DMS114 treated with DMSO at 0.1 percent for 48 hours (cell line): ENCODE data around the gene DPP7.
"Not testable (repeated sequence)": the region's sequence is repeated elsewhere in the genome, so short reads cannot be mapped to it uniquely, and the experiment has no call there.

Experiments used
- DNase-seq: peaks from one replicate; lab custom pipeline; 2025; ENCODE audit not compliant: unreplicated experiment; lab: John Stamatoyannopoulos, UW

DPP7 gene

DNA sequence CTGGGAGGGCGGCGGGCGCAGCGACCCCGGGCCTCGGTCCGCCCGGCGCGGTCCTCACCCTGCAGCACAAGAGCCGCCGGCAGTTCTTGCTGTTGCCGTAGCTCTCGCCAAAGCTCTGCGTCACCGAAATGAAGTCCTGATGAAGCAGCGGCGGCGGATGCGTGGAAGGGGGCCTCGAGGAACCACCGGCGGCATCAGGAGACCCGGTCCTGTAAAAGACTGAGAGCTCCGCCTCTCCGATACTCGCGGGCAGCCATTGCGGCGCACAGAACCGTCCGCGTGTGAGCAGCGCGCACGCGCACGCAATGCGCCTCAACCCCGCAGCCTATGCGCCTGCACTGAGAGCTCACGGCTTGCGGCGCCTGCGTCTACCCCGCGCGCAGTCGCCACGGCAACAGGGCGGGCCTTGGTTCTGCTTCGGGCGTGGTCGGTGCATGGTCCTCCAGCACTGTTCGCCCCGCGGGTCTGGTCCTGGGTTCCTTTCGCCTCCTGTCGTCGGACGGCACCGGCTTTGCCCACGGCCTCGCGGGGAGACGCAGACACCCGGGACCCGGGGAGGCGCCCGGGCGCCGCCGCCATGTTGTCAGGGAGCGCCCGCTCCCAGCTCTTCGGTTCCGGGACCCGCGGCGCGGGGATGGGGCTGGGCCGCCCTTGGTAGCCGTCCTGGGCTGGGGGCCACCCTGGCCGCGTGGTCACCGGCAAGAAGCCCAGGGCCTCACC is 15.1 kb upstream of the DPP7 start:
- DNase-seq: peak; percentile 78

DNA sequence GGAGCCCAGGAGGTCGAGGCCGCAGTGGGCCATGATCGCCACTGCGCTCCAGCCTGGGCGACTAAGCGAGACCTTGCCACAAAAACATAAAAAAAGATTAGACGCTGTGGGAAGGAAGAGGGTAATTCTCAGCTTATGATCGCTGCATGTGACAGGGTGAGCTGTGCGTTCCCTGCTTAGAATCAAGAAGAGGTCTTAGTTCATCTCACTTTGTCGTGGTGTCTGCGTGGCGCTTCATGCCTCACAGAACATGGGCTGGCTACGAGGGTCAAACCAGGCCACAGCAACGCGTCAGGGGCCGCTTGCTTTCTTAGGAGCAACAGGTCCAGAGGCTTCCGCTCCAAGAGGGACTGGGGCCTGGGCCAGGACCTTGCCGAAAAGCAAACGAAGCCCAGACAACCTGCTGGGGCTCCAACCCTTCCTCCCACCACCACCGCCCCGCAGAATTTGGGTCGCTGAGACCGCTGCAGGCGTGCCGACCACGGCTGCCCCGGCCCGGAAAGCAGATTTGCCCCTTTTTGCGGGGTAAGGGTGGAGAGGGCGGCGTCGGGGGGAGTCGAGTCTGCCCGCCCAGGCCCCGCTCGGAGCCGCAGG is 14.4 kb upstream of the DPP7 start:
- no peak for DNase-seq

DNA sequence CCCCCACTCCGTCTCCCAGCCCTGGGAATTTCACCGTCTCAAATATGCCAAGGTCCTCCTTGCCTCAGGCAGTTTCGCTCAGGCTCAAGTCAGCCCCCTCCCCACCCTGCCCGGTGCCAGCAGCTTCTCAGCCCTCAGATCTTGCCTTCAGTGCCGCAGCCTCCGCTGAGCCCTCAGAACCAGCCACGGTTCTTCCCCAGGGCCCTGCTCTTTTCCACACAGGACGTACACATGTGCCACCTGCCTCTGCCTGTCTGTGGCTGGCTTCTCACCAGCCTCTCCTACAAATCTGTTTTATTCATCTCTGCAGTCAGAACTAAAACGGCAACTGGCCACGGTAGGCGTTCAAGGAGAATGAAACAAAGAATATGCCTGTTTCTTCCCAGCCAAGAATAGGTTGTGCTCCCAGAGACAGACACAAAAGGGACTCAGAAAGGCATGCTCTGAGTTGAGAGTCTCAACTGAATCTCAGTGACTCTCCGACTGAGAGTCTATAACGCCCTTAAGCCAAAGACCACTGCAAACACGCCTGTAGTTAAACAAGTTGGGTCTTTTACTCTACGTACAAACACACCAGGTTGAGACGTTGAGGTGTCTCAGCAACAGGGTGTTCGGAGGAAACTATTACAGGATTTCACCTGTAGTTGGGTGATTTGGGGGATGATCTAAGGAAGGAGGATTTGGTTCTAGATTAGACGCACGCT is 13.8 kb upstream of the DPP7 start:
- DNase-seq: no peak

DNA sequence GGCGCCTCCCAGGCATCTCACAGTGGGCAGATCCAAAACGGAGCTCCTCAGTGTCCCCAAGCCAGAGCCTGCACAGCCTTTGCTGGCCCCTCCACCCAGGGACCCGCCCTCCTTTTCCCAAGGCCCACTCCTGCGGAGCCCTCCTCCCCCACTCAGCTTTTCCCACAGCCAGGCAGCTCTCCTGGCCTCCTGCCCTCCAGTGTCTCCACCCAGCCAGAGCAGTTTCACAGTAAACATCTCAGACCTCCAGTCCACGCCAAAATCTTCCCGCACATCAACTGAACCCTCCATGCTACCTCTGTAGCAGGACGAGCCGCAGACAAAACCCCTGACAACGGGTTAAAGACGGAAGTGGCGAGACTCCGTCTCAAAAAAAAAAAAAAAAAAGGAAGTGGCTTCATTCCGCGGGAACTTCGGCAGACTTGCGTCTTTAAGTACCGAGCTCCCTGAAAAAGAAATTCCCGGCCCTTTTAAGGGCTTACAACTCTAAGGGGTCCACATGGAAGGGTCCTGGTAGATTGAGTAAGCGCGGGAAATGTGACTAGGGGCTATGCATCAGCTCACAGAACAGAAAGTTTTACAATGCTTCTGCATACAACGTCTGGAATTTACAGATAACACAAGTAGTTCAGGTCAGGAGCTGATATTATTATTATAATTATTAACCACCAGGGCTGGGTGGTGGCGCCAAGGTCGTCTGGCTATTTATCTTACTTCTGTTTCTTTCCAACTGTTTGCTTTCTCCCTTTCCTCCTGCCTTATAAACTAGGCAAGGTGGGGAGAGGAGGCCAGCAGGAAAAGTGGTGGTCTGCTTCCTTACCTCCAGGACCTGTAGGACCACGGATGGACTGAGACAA is 13.0 kb upstream of the DPP7 start:
- DNase-seq: no peak

DNA sequence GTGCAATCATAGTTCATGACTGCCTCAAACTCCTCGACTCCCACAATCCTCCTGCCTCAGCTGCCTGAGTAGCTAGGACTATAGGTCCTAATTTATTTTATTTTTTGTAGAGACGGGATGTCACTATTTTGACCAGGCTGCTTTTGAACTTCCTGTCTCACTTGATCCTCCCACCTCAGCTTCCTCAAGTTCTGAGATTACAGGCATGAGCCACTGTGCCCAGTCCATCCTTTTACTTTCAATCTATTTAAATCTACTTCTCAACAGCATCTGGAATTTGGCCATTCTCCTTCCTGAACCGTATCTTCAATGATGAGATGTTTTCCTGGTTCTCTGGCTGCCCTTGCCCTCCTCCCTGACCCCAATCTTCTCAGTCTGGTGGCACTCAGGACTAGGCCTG is 12.3 kb upstream of the DPP7 start:
- no peak for DNase-seq

DNA sequence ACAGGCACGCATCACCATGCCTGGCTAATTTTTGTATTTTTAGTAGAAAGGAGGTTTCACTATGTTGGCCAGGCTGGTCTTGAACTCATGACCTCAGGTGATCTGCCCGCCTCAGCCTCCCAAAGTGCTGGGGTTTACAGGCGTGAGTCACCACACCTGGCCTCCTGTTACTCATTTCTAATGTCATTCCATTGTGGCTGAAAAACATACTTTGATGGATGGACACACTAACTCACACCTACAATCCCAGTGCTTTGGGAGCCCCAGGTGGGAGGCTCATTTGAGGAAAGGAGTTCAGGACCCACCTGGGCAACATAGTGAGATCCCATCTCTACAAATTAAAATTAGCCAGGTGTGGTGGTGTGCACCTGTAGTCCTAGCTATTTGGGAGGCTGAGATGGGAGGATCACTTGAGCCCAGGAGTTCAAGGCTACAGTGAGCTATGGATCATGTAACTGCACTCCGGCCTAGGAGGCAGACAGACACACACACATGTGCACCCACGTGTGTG is 9.5 kb upstream of the DPP7 start:
- DNase-seq: not testable (repeated sequence)

DNA sequence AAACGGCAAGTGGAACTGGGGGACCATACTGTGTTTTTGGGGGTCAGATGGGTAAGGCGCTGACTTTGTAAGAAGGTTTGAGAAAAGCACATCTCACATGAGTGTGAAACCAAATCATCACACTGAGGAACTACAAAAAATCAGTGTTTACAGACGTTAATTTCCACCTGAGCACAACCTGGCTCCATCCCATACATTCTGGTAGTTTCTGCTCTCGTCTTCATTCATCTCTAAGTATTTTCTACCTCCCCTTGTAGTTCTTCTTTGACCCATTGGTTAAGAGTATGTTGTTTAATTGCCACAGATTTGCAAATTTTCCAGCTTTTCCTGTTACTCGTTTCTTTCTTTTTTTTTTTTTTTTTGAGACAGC is 8.9 kb upstream of the DPP7 start:
- no peak for DNase-seq

DNA sequence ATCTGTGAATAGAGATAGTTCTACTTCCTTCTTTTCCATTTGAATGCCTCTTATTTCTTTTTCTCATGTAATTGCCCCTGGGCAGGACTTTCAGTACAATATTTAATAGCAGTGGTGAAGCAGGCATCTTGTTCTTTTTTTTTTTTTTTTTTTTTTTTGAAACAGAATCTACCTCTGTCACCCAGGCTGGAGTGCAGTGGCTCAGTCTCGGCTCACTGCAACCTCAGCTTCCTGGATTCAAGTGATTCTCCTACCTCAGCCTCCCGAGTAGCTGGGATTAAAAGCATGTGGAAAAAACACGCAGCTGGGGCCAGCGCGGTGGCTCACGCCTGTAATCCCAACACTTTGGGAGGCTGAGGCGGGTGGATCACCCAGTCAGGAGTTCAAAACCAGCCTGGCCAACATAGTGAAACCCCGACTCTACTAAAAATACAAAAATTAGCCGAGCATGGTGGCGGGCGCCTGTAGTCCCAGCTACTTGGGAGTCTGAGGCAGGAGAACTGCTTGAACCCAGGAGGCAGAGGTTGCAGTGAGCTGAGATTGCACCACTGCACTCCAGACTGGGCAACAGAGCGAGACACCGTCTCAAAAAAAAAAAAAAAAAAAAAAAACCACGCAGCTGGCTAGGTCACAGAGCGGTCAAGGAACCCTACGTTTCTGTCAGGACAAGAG is 8.4 kb upstream of the DPP7 start:
- not testable (repeated sequence) for DNase-seq

DNA sequence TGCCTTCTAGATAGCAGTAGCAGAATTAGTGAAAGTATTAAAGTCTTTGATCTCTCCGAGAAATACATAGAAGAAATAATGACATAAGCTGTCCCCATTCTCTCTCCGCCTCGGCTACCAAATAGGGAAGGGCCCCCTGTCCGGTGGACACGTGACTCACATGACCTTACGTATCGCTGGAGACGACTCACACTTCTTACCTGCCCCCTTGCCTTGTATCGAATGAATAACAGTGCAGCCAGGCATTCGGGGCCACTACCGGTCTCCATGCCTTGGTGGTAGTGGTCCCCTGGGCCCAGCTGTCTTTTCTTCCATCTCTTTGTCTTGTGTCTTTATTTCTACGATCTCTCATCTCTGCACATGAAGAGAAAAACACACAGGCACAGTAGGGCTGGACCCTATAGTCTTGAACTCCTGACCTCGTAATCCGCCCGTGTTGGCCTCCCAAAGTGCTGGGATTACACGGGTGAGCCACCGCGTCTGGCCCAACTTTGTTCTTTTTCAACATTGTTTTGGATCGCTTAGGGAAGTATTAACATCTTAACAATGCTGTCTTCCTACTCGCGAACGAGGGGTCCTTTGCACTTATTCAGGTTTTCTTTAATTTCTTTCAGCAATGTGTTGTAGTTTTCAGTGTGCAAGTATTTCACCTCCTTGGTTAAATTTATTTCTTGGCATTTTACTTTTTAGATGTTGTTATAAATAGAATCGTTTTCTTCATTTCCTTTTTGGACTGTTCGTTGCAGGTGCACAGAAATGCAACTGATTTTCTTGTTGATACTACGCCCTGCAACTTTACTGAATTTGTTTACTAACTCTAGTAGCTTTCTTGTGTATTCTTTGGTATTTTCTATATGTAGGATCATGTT is 7.6 kb upstream of the DPP7 start:
- DNase-seq: not testable (repeated sequence)

DNA sequence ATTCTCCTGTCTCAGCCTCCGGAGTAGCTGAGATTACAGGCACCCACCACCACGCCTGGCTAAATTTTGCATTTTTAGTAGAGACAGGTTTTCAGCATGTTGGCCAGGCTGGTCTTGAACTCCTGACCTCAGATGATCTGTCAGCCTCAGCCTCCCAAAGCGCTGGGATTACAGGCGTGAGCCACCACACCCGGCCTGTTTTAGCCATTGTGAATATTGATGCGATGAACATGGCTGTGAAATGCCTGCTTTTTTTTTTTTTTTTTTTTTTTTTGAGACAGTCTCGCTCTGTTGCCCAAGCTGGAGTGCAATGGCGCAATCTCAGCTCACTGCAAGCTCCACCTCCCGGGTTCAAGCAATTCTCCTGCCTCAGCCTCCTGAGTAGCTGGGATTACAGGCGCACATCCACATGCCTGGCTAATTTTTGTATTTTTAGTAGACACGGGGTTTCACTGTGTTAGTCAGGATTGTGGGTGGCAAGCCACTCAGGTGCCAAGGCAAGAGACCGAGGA is 3.6 kb upstream of the DPP7 start:
- DNase-seq: not testable (repeated sequence)

DNA sequence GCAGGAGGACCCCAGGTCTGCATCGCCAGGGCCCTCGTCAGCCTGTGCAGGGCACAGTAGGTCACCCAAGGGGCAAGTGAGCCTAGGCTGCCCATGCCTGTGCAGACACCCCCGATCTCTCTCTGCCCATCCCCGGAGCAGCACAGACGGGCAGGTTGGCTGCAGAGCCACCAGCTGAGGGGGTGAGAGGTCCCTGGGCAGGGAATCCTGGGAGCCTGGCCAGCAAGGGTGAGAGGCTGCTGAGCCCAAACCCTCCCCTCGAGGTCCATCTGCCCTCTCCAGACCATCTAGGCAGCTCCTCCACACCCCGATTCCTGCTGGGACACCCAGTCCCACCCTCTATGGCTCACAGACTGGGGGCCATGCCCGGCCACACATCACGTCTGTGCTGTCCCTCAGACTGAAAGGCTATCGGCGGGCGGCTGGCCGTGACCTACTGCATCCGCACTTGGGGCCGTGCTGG is 2.8 kb upstream of the DPP7 start:
- DNase-seq: no peak

DNA sequence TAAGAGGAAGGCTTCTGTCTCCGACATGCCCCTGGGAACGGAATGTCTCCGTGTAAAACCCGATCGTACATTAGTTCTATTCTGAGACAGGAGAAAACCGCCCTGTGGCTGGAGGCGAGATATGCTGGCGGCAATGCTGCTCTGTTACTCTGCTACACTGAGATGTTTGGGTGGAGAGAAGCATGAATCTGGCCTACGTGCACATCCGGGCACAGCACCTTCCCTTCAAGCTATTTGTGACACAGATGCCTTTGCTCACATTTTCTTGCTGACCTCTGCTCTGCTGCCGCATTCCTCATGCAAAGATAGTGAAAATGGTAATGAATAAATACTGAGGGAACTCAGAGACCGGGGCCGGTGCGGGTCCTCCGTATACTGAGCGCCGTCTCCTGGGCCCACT is 2.2 kb upstream of the DPP7 start:
- no peak for DNase-seq

DNA sequence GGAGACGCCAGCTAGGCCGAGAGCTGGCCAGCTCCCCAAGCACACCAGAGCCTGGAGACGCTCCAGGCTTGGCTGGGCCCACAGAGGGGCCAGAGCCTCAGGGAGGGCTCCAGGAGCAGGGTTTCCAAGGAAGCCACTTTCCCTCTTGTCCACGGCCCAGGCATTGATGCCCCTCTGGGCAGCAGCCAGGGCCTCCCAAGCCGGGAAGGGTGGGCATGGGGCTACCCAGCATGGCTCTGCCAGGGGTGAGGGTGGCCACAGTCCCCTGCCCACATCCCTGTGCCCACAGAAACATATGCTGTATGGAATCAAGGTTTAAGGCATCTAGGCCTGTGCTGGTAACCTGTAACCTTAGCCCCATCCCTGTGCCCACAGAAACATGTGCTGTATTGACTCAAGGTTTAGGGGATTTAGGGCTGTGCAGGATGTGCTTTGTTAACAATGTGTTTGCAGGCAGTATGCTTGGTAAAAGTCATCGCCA is 1.5 kb upstream of the DPP7 start:
- no peak for DNase-seq

DNA sequence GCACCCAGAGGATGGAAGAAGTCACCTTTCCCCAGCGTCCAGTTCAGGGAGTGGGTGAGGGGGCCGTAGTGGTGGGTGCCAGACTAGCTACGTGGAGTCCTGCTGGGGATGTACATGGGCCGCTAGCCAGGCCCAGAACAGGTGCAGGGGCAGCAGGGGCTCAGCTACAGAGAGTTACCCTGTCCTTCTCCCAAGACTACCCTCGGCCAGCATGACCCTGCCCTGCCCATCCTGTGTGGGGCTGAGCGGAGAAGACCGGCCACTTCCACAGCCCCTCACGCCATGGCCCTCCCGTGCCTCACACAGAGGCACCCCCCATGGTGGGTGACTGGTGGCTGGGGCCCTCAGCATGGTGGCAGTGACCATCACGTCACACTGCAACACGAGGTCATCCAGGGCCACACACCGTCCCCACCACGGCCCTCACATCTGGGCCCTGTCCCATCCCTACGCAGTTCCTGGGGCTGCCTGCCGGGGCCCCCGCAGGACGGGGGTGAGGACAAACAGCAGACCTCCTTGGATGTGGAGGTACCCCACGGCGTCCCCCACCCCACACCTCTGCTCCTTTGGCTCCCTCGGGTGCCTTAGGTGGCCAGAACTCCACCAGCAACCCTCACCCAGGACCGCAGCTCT is 977 bp upstream of the DPP7 start:
- no peak for DNase-seq

DNA sequence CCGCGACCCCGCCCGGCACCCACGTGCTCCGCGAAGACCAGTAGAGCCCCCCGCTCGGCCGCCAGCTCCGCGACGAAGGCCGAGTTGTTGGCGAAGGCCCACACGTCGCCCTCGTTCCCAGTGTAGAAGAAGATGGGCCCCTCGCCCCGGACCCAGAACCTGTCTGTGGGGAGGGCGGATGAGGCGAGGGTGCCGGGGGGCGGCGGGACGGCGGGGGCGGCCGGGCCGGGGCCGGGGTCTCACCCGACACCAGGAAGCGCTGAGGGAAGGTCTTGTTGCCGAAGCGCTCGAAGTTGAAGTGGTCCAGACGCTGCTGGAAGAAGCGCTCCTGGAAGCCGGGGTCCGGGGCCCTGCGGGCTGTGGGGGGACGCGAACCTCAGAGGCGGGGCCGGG is 317 bp downstream of the DPP7 start:
- DNase-seq: no peak

DNA sequence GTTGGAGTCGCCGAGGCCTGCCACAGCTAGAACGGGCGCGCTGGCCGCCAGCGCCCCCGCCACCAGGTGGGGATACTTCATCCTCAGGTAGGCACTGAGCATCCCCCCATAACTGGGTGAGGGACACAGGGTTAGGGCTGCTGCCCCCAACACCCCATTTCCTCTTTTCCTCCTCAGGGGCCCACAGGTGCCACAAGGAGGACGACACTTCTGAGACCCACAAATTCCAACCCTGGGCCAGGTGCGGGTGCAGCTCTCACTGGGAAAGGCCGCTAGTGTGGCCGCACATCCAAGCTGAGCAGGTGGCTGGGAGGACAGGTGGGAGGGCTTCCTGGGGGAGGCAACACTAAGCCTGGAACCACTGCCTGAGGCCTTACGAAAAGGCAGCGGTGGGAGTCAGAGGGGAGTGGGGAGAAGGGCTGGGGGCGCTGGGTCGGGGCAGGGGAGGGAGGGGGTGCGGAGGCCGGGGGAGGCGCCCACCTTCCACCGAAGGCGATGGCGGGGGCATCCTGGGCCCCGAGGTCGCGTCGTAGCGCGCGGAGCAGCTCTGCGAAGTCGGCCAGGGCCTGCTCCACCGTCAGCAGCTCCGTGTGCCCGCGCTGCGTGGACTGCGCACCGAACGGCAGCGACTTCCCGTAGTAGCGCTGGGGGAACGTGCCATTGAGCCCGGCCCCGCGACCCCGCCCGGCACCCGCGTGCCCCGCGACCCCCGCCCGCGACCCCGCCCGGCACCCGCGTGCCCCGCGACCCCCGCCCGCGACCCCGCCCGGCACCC is 961 bp downstream of the DPP7 start:
- no peak for DNase-seq

DNA sequence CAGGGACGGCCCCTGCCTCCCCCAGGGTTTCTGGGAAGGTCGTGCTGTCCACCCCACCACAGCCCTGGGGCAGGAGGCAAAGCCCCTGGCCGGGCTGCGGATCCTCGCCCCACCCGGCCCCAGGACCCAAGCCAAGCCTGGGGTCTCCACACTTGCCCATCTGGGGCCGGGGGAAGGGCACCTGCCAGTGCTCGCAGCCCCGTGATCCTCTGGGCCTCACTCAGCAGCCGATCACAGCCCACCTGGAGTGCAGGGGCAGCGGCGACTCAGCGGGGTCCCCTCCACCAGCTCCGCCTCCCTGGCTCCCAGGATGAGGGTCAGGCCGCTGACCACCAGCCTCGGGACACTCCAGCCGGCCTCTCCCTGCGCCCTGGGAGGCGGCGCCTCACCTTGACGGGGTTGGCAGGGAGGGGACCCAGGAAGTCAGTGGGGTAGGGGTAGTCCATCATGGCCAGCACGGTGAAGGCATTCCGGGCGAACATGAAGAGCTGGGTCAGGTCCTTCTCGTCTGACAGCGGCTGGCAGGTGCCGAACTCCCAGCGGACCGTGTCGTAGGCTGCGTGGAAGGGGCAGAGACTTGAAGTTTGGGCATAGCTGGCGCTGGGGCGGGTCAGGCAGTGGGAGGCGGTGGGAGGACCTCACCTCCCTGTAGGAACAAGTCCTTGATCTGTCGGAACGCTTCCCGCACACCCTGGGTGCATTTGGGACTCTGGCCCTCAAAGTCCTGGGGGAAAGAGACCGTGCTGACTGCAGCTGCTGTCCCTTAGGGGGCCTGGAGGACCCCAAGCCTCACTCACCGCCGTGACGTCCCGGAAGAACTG is 1.8 kb downstream of the DPP7 start:
- no peak for DNase-seq
